Esophagus squamous epithelium (tissue), 4 donors: ENCODE measurements around the gene FNDC3B.

ENCODE experiments used
- CTCF ChIP-seq, 6 experiments: fragments of 450-650 bp in 4 of 6; fragments of 200-600 bp in 2 of 6; sonication (generic) in 2 of 6; IDR thresholded peaks; one replicate each; pipeline ENCODE4 v1.5.1; 2016 to 2019; ENCODE audit warnings: antibody characterized with exemption in 6 of 6, mild to moderate bottlenecking in 4 of 6, moderate library complexity in 4 of 6
- POLR2A ChIP-seq, 4 donors: fragments of 450-650 bp; IDR thresholded peaks; one replicate each; pipeline ENCODE4 v1.6.1; 2017; ENCODE audit warnings: antibody characterized with exemption in 4 of 4, mild to moderate bottlenecking in 4 of 4, moderate library complexity in 3 of 4

GRCh38 chr3:172144601-172145000, 105.2 kb downstream of the FNDC3B start:
- TF ChIP-seq CTCF (IDR thresholded peaks at IDR 0.05), result no peak
- no peak for TF ChIP-seq POLR2A (IDR thresholded peaks at IDR 0.05)
